ENCODE results near the gene RNF224. TPM values are rescaled to one million over a fixed set of nuclear protein-coding genes. Genes with fewer than 3 reads are reported as not detected.

The RNF224 gene
- total RNA-seq, 1 donor from 2014 or later = not detected

DNA sequence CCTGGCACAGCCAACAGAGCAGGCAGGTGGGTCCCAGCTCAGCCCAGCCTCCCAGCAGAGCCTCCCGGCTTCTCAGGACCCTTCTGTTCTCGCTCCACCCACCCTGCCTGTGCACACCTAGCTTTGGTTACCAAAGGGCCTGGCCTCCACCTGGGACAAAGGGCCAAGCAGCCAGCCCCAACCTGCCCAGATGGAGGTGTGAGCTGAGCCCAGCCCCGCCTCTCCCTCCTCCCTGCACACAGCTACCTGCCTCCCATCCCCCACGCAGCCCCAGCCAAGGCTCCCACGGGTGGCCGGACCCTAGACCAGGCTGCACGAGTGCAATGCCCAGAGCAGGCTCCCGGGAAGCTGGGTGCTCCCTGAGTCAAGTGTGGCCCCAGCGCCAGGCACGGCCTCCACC, 32.4 kb upstream of the RNF224 start:
- Histone ChIP-seq H3K27me3 (ENCODE audit: insufficient read depth, low read length) (no peaks in the 10 kb centered on the region), H3K9me3 (ENCODE audit: insufficient read depth, low read depth, low read length) (no peaks in the 10 kb centered on the region), H3K4me2 (ENCODE audit: low read length) (no peak overlapping the region), H3K79me2 (ENCODE audit: insufficient read depth, low read length) (peaks cover 76% of the 10 kb centered on the region), H3K9ac (ENCODE audit: low read length) (no peak overlapping the region), H3K4me3 (ENCODE audit: insufficient read depth, low read depth, low read length) (no peak overlapping the region), H2AFZ (ENCODE audit: low read depth, low read length) (no peak overlapping the region), H3K4me1 (ENCODE audit: insufficient read depth, low read length) (peaks cover 20% of the 10 kb centered on the region), H3K36me3 (ENCODE audit: insufficient read depth, low read length) (no peaks in the 10 kb centered on the region), H3K27ac (ENCODE audit: low read depth, low read length) (no peak overlapping the region), H4K20me1 (ENCODE audit: insufficient read depth, low read length) (peaks cover 88% of the 10 kb centered on the region)
- no peak for DNase-seq (ENCODE audit: low read depth)
- no peaks in the 10 kb centered on the region for H3K36me3 Mint-ChIP-seq (ENCODE audit: low read depth, unreplicated experiment)
- H3K4me3 Mint-ChIP-seq (ENCODE audit: unreplicated experiment) = peak overlapping the region; percentile 64
- no peak for FAIRE-seq
- peaks cover 10% of the 10 kb centered on the region for H3K4me1 Mint-ChIP-seq (ENCODE audit: low read depth, unreplicated experiment)
- H3K27me3 Mint-ChIP-seq (ENCODE audit: low read depth, unreplicated experiment) = no peaks in the 10 kb centered on the region
- TF ChIP-seq EZH2 (IDR thresholded peaks at IDR 0.05; ENCODE audit: insufficient read depth, low read length) (no peak), CTCF (IDR thresholded peaks at IDR 0.05; ENCODE audit: insufficient read depth, low read depth, low read length) (no peak)
- H3K9me3 Mint-ChIP-seq (ENCODE audit: unreplicated experiment) = no peaks in the 10 kb centered on the region
- H3K27ac Mint-ChIP-seq (ENCODE audit: unreplicated experiment) = no peak overlapping the region

DNA sequence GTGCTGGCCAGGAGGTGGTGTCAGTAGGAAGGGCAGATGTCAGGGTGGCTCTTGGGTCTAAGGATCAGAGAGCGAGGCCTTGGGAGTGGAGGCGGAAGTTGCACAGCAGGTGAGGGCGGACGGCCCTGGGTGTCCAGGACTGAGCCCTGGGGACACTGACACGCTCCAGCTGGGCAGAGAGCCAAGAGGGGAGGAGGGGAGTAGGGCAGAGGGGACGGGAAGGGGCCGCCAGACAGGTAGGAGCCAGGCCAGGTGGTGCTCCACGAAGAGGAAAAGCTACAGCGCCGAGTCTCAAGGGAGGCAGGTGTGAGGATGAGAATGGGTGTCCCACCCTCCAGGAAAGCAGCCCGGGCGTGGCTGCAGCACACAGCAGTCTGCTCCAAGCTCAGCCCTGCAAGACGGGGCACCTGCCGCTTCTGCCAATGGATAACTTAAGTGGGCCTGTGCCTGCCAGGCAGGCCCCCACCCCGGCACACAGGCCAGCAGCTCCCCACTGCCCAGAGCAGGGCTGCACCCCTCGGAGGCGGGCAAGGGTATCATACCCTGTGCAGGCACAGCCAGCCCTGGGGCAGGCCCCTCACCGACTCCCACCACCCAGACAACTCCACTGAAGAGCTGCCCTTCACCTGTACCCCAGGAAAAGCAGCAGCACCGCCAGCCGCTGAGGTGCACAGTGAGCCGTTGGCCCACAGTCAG, 31.6 kb upstream of the RNF224 start:
- no peaks in the 10 kb centered on the region for H3K27me3 ChIP-seq (ENCODE audit: insufficient read depth, low read length)
- H2AFZ ChIP-seq (ENCODE audit: low read depth, low read length) = no peak overlapping the region
- no peak for TF ChIP-seq CTCF (IDR thresholded peaks at IDR 0.05; ENCODE audit: insufficient read depth, low read depth, low read length)
- no peak for TF ChIP-seq EZH2 (IDR thresholded peaks at IDR 0.05; ENCODE audit: insufficient read depth, low read length)
- H3K27ac Mint-ChIP-seq (ENCODE audit: unreplicated experiment) = no peak overlapping the region
- DNase-seq (ENCODE audit: low read depth) = no peak
- peaks cover 81% of the 10 kb centered on the region for H4K20me1 ChIP-seq (ENCODE audit: insufficient read depth, low read length)
- H3K4me2 ChIP-seq (ENCODE audit: low read length) = no peak overlapping the region
- H3K4me3 ChIP-seq (ENCODE audit: insufficient read depth, low read depth, low read length) = no peak overlapping the region
- peaks cover 8% of the 10 kb centered on the region for H3K4me1 Mint-ChIP-seq (ENCODE audit: low read depth, unreplicated experiment)
- peaks cover 18% of the 10 kb centered on the region for H3K4me1 ChIP-seq (ENCODE audit: insufficient read depth, low read length)
- H3K27me3 Mint-ChIP-seq (ENCODE audit: low read depth, unreplicated experiment) = no peaks in the 10 kb centered on the region
- no peaks in the 10 kb centered on the region for H3K36me3 ChIP-seq (ENCODE audit: insufficient read depth, low read length)
- H3K4me3 Mint-ChIP-seq (ENCODE audit: unreplicated experiment) = peak overlapping the region; percentile 64
- no peaks in the 10 kb centered on the region for H3K9me3 Mint-ChIP-seq (ENCODE audit: unreplicated experiment)
- H3K9me3 ChIP-seq (ENCODE audit: insufficient read depth, low read depth, low read length) = no peaks in the 10 kb centered on the region
- no peaks in the 10 kb centered on the region for H3K36me3 Mint-ChIP-seq (ENCODE audit: low read depth, unreplicated experiment)
- H3K79me2 ChIP-seq (ENCODE audit: insufficient read depth, low read length) = peaks cover 68% of the 10 kb centered on the region
- H3K9ac ChIP-seq (ENCODE audit: low read length) = no peak overlapping the region
- no peak for FAIRE-seq
- H3K27ac ChIP-seq (ENCODE audit: low read depth, low read length) = no peak overlapping the region
